GM21423 (cell line): ENCODE measurements around the gene HCN2.

ENCODE experiments used
- ATAC-seq: cut with Tn5 transposase; IDR thresholded peaks from one replicate; pipeline ENCODE4 v1.9.1; 2021; ENCODE audit warnings: mild to moderate bottlenecking, moderate library complexity; ENCODE audit not compliant: unreplicated experiment

HCN2 gene

GRCh38 chr19:633786-634639, 44.3 kb downstream of the HCN2 start:
- no peak for ATAC-seq

GRCh38 chr19:634975-635652, 45.4 kb downstream of the HCN2 start:
- ATAC-seq: no peak

GRCh38 chr19:638906-639252, 49.2 kb downstream of the HCN2 start:
- no peak for ATAC-seq

GRCh38 chr19:639253-640160, 49.8 kb downstream of the HCN2 start, which contains the start of gene FGF22:
FGF22 (plus strand) TSS chr19:639879; CDS start chr19:639926, 47 bp downstream.
- peak; percentile 61 for ATAC-seq

GRCh38 chr19:640161-640558, 50.5 kb downstream of the HCN2 start:
- peak; percentile 5 for ATAC-seq

GRCh38 chr19:640606-641189, 51.0 kb downstream of the HCN2 start:
- ATAC-seq: no peak

- no peak for ATAC-seq
Observed at GRCh38 chr19:641702-642101, 52.0 kb downstream of the HCN2 start.

- no peak for ATAC-seq
Observed at GRCh38 chr19:642767-643727, 53.4 kb downstream of the HCN2 start.

GRCh38 chr19:643736-644135, 54.1 kb downstream of the HCN2 start:
- ATAC-seq: no peak

- ATAC-seq: no peak
Observed at GRCh38 chr19:644363-644762, 54.7 kb downstream of the HCN2 start.

- ATAC-seq: no peak
Observed at GRCh38 chr19:644789-645188, 55.1 kb downstream of the HCN2 start.

- ATAC-seq: no peak
Observed at GRCh38 chr19:645912-646778, 56.5 kb downstream of the HCN2 start.

GRCh38 chr19:646779-647565, 57.3 kb downstream of the HCN2 start:
- ATAC-seq: no peak

GRCh38 chr19:647566-648284, 58.0 kb downstream of the HCN2 start:
- ATAC-seq: no peak

- no peak for ATAC-seq
Observed at GRCh38 chr19:648305-648704, 58.6 kb downstream of the HCN2 start.

- ATAC-seq: no peak
Observed at GRCh38 chr19:648904-649801, 59.5 kb downstream of the HCN2 start.
